GM18909 (cell line): ENCODE measurements around the gene LHX6.

ENCODE experiments used
- ATAC-seq: cut with Tn5 transposase; IDR thresholded peaks from one replicate; pipeline ENCODE4 v1.9.1; 2021; ENCODE audit warnings: mild to moderate bottlenecking; ENCODE audit not compliant: unreplicated experiment, poor library complexity

Gene LHX6

DNA sequence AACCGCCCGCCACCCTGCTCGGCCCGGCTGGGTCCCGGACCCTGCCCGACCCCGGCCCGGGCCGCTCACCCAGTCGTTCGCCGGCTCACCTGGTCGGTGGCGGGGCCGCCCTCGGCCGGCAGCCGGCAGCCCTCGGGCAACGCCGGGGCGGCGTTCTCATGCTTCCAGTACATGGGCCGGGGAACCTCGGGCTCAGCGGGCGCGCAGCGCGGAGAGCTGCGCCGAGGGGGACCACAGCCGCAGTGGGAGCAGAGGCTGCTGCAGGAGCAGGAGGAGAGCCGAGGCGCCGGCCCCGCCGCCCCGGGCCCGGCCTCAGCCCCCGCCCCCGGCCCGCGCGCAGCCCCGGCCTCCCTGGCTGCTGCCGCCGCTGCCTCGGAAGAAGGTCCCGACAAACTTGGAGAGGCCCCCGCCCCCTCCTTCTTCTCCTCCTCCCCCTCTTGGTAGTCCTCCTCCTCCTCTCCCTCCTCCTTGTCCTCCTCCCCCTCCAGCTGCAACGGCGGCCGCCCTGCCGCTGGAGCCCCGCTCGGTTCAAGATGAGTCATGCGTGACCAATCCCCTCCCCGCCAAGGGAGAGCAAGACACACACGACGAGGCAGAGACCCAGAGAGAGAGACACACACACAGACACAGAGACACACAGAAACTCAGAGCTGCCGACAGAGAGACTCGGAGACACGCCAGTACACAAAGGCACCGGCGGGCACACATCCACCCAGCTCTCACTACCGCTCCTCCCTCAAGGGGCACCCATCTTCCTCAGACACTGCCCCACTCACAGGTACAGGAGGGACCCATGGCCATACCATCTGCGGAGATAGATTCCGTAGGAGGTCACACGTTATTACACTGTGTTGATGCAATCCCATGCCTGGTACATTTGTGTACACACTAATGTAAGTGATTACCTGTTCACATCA, at the start of gene LHX6:
LHX6 (minus strand) TSS at position 390 of the 917 bp plus-strand sequence; CDS start at position 173, 217 bp downstream.
- no peak for ATAC-seq

DNA sequence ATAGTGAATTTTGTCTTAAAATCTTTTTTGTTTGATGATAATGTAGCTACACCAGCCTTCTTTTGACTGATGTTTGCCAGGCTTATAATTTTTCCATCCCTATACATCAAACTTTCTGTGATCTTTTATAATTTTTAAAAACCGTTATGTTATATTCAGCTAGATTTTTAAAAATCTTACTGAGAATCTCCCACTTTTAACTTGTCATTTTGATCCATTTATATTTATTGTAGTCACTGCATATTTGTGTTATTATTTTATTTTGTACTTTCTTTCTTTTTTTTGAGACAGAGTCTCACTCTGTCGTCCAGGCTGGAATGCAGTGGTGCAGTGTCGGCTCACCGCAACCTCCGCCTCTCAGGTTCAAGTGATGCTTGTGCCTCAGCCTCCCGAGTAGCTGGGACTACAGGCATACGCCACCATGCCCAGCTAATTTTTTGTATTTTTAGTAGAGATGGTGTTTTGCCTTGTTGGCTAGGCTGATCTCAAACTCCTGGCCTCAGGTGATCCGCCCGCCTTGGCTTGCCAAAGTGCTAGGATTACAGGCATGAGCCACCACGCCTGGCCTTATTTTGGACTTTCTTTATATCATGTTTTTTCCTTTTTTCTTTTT, 48.6 kb upstream of the LHX6 start:
- no peak for ATAC-seq

DNA sequence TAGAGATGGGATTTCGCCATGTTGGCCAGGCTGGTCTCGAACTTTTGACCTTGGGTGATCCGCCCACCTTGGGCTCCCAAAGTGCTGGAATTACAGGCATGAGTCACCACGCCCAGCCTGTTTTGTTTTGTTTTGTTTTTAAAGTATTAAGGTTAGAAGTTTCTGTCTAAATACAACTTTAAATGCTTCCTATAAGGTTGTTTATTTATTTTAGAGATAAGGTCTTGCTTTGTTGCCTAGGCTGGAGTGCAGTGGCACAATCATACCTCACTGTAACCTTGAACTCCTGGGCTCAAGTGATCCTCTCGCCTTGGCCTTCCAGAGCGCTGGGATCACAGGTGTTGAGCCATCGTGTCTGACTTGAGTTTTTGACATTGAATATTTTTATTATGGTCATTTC, 47.3 kb upstream of the LHX6 start:
- ATAC-seq: no peak

DNA sequence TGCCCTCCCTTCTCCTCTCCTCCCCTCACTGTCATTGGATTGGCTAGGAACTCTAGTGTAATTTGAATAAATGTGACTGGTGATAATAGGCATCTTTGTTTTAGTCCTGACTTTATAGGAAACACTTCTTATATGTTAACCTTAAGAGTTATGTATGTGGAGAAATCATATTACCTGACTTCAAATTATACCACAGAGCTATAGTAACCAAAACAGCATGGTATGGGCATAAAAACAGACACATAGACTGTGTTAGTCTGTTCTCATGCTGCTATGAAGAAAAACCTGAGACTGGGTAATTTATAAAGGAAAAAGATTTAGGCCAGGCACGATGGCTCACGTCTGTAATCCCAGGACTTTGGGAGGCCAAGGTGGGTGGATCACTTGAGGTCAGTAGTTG, 45.3 kb upstream of the LHX6 start:
- ATAC-seq: no peak

DNA sequence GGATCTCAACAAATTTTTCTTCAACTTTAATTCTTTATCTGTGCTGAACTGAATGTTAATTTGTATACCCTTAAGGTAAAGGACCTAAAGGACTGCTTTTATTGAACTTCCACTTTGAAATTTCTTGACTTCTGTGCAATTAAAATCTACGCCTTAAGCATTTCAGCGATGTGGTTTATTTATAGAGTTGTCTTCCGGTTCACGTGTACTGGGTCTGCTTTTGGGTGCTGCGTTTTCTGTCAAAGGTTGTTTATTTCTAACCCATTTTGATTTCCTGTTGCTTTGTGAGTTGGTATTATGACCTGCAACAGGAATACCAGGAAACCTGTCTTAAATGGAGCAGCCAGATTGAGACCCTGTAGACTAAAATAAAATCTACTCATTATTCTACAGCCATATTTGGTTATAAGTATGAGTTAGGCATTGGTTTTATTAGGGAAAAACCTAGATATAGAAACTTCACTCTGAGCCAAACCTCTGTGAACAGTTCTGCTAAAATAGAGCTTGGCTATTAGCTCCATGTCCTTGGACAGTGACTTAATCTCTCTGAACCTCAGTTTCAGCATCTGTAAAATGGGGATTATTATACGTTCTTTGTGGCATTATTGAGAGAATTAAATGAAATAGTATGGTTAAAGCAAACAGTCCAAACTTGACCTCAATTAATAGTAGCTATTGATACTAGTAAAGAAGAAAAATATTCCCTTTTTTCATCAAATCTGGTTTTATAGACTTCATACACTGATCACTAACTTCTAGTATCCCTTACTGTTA, 39.5 kb upstream of the LHX6 start:
- ATAC-seq: no peak

DNA sequence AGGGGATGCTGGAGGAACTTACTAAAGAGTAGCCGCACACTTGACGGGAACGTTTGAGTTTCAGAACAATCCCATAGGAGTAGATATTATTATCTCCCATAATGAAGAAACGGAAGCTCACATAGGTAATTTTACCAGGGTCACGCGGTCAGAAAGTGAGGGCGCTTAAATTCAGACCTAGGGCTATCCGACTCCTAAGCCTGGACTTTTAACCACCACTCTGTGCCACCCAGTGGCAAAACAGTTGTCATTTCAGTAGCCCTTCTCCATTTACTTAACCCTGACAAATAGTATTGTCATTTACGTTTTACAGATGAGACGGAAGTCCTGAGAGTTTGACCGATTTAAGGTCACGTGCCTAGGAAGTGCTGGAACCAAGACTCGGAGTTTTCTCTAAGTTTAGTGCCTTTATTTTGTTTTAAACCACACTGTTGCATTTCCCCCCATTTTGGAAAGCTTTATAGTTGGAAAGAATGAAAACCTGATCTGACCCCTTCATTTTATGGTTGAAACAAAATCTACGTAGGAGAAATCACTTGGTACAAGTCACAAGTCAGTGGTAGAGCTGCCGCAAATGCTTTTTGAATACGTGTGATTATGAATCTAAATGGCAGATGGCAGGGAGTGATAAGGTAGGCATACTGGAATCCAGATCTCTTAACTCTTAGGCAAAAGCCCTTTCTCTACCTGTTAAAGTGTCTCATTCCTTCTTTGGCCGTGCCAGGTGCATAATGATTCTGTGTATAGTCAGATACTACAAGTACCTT, 36.6 kb upstream of the LHX6 start:
- ATAC-seq: peak; percentile 41

DNA sequence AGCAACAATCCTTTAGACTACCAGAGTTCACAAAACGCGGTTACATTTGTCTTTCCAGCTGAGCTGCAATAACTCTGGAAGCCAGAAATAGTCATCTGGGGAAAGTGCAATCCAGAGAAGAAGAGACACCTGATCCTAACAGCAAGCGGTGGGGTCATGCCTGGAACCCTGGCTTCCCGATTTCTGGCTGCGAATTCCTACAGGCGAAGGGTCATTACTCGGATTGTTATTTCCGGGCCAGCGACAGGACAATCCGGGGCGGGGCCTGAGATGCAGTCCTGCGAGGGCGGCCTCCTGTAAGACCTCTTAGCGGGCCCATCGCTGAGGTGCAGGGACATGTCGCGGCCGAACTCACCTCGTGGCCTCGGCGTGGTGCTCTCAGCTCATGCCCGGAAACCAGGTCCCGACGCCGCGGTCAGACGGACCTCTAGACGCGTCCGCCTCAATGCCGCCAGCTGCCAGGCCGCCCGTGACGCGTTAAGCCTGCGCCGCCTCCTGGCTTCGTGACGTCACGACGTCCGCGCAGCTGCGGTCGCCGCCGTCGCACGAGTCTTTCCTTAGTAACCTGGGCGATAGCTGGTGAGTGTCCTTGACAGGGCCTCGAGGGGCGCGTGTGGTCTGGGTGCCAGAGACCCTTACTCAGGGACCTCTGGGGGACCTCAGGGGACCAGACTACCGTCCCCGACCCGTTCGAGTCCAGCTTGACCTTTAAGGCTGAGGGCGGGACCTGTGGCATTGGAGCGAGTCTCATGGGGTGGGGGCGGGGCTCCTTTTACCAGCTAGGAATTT, 35.8 kb upstream of the LHX6 start, which contains the start of the genes MRRF and RBM18:
MRRF (plus strand) TSS at position 523 of the 789 bp plus-strand sequence. CDS start 6,010 bp downstream, outside the sequence.
RBM18 (minus strand) TSS at position 481 of the 789 bp plus-strand sequence. CDS start 3,348 bp downstream, outside the sequence.
- peak; percentile 85 for ATAC-seq

DNA sequence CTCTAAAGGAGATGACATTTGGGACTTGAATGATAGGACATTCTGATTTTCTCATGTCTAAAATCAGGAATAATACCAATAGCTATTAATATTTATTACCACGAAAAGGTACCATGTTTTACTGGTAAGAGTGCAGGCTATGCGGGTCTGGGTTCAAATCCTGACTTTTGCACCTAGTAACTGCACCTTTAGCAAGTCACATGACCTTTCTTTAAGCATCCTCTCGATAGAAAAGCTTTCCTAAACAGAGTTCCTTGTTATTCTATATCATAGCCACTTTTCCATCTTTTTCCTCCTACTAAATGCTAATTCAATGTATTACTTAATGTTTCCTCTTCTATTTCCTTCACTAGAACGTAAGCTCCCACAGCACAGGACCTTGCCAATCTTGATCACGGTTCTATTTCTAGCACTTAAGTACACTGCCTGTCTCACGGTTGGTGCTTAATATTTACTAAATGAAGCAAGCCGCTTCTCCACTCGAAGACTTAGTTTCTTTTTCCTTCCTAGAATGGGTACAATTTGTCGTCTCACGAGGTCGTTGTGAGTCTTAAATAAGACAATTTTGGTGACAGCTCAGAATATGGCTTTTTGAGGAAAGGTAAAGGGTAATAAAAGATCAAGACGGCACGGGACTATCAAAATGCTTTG, 35.1 kb upstream of the LHX6 start:
- ATAC-seq: no peak

DNA sequence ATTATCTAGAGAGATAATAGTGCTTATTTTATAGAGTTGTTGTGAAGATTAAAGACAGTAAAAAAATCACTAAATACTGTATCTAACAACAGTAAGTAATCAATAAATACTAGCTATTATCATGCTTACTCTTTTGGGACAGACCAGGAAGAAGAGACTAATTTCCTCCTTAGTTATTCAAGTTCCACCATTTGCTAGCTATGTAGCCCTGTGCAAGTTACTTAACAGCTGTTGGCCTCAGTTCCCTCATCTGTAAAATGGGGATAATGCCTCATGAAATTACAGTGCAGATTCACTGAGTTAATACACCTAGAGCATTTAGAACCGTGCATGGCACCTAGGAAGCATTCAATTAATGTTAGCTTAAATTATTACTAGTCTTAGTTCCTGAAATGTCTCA, 33.3 kb upstream of the LHX6 start:
- ATAC-seq: no peak

DNA sequence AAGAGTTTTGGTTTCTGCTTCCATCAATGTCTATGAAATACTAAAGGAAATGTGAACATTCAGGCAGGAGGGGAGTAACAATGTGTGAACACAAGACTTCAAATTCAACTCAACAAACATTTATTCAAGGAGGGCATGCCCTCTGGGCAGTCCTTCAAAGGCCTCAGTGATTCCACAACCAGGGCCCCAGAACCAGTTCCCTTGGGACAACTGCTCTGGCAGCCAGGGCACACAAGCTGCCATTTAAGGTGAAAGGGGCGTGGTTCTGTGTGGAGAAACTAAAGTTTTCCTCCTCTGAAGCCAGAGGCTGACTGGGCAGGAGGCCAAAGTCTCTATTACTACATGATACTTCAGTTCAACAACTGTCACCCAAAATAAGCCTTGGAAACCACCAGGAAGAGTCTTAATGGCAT, 32.7 kb upstream of the LHX6 start:
- ATAC-seq: no peak

DNA sequence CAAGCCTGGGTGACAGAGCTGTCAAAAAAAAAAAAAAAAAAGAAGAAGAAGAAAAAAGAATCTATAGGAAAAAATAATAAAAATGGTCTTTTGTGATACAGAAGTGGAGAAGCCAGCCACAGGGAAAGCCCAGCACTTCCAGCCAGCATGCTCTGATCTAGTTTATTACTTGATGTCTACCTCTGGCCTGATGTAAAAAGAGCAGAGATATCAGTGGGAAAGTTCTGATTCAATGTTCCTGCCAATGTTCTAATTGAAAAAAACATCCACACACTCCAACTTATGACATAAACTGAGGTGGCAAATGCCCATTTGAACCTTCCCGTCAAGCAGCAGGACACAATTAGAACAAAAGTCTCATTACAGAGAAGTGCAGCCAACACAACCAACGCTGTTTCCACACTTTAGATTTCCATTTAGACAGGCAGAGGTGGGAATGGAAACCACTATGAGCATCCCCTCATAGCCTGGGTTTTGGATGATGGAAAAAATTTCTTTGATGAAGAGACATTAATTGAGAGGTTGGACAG, 30.2 kb upstream of the LHX6 start:
- no peak for ATAC-seq

DNA sequence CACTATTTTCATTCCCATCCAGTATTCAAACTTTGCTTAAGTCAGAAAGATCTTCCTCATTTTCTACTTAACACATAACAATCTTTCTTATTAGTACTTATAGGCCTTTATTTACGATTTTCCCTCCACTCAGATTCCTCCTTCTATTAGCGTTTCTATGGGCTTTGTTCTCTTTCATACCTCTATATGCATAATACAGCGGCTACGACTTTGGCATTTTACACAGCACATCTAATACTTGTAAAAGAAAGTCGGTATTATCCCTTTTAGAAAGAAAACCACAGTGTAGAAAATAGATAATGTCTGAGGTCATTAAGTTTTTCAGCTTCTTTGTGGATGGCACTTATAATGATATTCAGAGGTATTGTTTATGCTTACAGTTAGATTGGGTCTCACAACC, 27.4 kb upstream of the LHX6 start:
- ATAC-seq: no peak

DNA sequence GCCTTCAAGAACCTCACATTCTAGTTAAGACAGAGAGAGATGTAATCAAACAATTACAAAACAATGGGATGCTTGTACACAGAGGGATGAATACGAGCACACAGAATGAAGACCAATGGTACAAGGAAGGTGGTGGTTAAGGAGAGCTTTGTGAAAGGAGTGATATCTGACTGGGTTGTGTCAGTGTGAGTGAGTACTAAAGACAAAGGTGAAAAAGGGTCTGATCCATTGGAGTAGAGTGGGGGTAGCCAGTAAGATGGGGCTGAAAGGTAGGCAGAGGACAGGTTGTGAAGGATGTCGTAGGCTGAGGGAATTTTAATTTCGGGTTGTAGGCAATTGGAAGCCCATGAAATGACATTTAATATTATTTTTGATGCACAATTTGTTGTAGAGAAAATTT, 26.0 kb upstream of the LHX6 start:
- no peak for ATAC-seq

DNA sequence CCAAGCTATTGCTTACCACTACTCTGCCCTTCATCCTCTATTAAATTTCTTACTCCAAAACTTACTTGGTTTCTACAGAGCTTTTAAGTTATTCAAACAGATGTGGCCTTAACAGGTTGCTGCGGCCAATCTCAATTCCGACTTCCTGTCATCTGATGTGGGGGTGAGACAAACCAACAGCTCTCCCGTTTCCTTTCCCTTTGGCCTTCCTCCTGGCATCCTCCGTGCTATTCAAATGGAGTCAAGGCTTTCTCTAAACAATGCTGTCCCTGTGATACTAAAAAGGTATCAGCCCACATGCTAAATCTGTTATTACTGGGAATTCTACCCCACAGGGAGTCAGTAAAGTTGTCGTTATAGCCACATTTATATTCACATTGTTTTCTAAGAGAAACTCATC, 24.0 kb upstream of the LHX6 start:
- no peak for ATAC-seq

DNA sequence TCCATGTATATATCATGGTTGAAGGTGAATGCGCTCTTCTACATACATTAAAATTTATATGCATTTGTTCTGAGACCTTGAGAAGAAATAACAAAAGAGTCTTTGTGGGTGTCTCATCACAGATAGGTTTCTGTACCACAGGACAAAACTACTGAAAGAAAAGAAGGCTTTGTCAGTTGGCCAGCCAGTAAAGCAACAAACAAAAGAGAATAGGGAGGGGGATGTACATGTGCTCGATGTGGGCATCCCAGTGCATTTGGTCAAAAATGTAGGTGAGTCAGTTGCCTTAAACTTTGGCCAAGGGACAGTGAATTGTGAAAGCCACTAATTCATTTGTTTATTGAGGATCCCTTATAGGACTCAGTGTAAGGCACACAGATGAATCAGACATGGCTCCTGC, 22.6 kb upstream of the LHX6 start:
- no peak for ATAC-seq

DNA sequence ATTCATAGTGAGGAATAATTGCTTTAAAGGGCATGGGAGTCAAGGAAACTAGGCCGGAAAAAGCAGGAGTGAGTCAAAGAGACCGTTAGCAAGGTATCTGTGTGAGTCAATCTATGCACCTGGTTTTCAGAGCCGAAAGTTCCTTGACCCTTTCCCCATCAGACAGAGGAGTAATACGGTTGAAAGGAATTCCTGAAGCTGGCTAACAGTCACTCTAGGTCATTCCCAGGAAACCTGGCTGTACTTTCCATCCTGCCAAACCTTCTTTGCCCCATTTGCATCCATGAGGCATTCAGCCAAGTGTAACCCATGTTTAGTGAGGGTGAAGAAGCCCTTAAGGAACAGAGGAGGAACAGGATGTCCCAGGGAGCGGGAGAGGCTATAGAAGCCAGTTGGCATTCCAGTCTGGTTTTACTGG, 19.7 kb upstream of the LHX6 start:
- no peak for ATAC-seq

DNA sequence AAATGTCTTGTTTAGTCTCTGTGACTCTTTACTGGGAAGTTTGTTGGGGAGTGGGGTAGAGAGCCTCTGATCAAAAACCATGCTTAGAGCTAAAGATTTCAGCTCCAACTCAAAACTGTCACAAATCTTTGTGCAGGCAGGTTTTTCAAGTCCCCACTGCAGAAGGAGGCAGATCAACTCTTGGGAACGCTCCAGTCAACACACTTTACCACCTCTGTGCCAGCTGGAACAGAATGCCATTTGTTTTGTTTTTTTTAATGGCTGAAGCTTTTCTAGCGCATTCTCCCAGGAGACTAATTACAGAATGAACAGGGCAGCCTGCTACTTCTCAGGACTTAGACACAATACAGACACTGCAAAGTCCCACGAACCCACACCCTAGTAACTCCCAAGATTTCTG, 17.9 kb upstream of the LHX6 start:
- no peak for ATAC-seq

DNA sequence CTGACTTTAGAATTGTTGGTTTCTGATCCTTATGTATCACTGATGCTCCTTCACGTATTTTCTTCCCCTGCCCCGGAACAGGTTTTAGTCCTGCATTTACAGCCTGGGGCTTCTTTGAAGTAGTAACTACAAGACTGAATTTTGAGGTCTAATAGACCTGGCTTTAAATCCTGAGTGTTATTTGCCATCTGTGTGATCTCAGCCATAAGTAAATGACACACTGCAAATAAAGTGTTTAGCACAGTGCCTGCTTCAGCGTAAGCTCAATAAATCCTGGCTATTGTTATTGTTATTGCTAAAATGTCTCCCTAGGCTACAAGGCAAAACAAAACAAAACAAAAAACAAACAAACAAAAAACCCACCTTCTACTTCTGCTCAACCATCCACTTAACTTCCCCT, 15.6 kb upstream of the LHX6 start:
- no peak for ATAC-seq

DNA sequence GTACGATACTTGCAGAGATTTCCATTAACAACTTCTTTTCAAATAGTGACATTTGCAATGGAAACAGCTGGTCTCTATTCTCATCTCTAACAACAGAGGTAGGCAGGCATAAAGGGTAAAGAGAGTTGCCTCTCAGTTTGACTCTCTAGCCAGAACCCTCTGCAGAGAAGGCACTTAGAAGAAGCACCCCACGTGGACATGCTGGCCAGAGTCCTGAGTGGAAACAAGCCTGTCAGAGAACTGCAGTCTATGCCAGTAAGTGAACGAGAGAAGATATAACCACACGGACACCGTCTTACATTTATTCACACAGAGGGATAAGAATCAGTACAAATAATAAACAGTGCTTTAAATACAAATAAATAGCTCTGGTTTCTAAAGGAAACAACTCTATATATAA, 11.0 kb upstream of the LHX6 start:
- ATAC-seq: no peak
